ENCODE measurements around the gene SP1. TPM values are rescaled to one million over a fixed set of nuclear protein-coding genes. Genes with fewer than 3 reads are reported as not detected.
"Not testable (repeated sequence)": the region's sequence is repeated elsewhere in the genome, so short reads cannot be mapped to it uniquely, and the experiment has no call there.

Gene SP1
- total RNA-seq, 1 experiment from 2014 or later = 81.0 TPM

- peaks cover 8% of the 10 kb centered on the region for H3K36me3 ChIP-seq (ENCODE audit: control insufficient read depth, insufficient read depth, low read length)
- ATAC-seq = no peak
- no peak for DNase-seq (ENCODE audit: low read depth, low spot score)
- H3K27me3 ChIP-seq (ENCODE audit: control insufficient read depth, insufficient read depth, low read length) = no peaks in the 10 kb centered on the region
- POLR2A ChIA-PET = interaction anchor here (0.6 to 0.7 kb wide), 4 partner anchors 32 to 56 kb away, joined by 3 to 16 read pairs (median 5); no protein-coding TSS in a partner anchor
- in situ Hi-C loops (cut with HindIII; ENCODE audit: low pct_unique_long_range_greater_than_20kb, low sequenced_read_pairs) (no loop called here), intact Hi-C loops (cut with micrococcal nuclease; ENCODE audit: unreplicated experiment) (no loop called here)
- CTCF ChIA-PET = interaction anchor here (0.6 to 1.7 kb wide), 2 partner anchors 66 to 97 kb away, joined by 6 to 11 read pairs; partner anchors contain the start of gene AAAS
- H3K27ac ChIP-seq (ENCODE audit: low read length) = no peak overlapping the region
- H3K4me1 ChIP-seq (ENCODE audit: control insufficient read depth, insufficient read depth, low read length) = peaks cover 16% of the 10 kb centered on the region
- no TSS peak for BruUV-seq (replicated peaks)
- TF ChIP-seq, protein P1, sequence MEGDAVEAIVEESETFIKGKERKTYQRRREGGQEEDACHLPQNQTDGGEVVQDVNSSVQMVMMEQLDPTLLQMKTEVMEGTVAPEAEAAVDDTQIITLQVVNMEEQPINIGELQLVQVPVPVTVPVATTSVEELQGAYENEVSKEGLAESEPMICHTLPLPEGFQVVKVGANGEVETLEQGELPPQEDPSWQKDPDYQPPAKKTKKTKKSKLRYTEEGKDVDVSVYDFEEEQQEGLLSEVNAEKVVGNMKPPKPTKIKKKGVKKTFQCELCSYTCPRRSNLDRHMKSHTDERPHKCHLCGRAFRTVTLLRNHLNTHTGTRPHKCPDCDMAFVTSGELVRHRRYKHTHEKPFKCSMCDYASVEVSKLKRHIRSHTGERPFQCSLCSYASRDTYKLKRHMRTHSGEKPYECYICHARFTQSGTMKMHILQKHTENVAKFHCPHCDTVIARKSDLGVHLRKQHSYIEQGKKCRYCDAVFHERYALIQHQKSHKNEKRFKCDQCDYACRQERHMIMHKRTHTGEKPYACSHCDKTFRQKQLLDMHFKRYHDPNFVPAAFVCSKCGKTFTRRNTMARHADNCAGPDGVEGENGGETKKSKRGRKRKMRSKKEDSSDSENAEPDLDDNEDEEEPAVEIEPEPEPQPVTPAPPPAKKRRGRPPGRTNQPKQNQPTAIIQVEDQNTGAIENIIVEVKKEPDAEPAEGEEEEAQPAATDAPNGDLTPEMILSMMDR (IDR thresholded peaks at IDR 0.05) = no peak
- TF ChIP-seq SIN3A (IDR thresholded peaks at IDR 0.05; ENCODE audit: borderline replicate concordance, insufficient read depth, low read depth, low read length) = no peak
- TF ChIP-seq TCF7L2 (IDR thresholded peaks at IDR 0.05; ENCODE audit: low read depth, low read length) = no peak
- TF ChIP-seq POLR2AphosphoS5 (IDR thresholded peaks at IDR 0.05; ENCODE audit: low read depth, low read length) = no peak
- TF ChIP-seq, protein P2, sequence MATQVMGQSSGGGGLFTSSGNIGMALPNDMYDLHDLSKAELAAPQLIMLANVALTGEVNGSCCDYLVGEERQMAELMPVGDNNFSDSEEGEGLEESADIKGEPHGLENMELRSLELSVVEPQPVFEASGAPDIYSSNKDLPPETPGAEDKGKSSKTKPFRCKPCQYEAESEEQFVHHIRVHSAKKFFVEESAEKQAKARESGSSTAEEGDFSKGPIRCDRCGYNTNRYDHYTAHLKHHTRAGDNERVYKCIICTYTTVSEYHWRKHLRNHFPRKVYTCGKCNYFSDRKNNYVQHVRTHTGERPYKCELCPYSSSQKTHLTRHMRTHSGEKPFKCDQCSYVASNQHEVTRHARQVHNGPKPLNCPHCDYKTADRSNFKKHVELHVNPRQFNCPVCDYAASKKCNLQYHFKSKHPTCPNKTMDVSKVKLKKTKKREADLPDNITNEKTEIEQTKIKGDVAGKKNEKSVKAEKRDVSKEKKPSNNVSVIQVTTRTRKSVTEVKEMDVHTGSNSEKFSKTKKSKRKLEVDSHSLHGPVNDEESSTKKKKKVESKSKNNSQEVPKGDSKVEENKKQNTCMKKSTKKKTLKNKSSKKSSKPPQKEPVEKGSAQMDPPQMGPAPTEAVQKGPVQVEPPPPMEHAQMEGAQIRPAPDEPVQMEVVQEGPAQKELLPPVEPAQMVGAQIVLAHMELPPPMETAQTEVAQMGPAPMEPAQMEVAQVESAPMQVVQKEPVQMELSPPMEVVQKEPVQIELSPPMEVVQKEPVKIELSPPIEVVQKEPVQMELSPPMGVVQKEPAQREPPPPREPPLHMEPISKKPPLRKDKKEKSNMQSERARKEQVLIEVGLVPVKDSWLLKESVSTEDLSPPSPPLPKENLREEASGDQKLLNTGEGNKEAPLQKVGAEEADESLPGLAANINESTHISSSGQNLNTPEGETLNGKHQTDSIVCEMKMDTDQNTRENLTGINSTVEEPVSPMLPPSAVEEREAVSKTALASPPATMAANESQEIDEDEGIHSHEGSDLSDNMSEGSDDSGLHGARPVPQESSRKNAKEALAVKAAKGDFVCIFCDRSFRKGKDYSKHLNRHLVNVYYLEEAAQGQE (IDR thresholded peaks at IDR 0.05; ENCODE audit: insufficient read depth in 1 of 2, low read depth in 2 of 2, low read length in 1 of 2) = no peak
- H3K4me3 ChIP-seq (ENCODE audit: low read depth in 2 of 2, low read length in 2 of 2) = no peak overlapping the region
- H3K9me3 ChIP-seq (ENCODE audit: control insufficient read depth, insufficient read depth, low read depth, low read length) = no peaks in the 10 kb centered on the region
These were observed 38.2 kb downstream of the SP1 start for GRCh38 chr12:53418221-53418620.

GRCh38 chr12:53419756-53420155, 39.8 kb downstream of the SP1 start:
- no peaks in the 10 kb centered on the region for H3K27me3 ChIP-seq (ENCODE audit: control insufficient read depth, insufficient read depth, low read length)
- CTCF ChIA-PET = interaction anchor here (0.6 kb wide), 1 partner anchor 72 kb away, joined by 4 read pairs; no protein-coding TSS in a partner anchor
- peak overlapping the region in 1 of 2 experiments; percentile 46; a peak in 2 of 4 replicates for H3K4me3 ChIP-seq (ENCODE audit: low read depth in 2 of 2, low read length in 2 of 2)
- H3K9me3 ChIP-seq (ENCODE audit: control insufficient read depth, insufficient read depth, low read depth, low read length) = no peaks in the 10 kb centered on the region
- no peak for ATAC-seq
- intact Hi-C loops (cut with micrococcal nuclease; ENCODE audit: unreplicated experiment) (loop anchor here (2.0 kb wide), 2 partner anchors 67 to 93 kb away; no protein-coding TSS in a partner anchor), in situ Hi-C loops (cut with HindIII; ENCODE audit: low pct_unique_long_range_greater_than_20kb, low sequenced_read_pairs) (loop anchor here (5.0 kb wide), 1 partner anchor 62 kb away; no protein-coding TSS in a partner anchor)
- POLR2A ChIA-PET = interaction anchor here (0.6 kb wide), 2 partner anchors 8 to 64 kb away, joined by 3 read pairs; no protein-coding TSS in a partner anchor
- no TSS peak for BruUV-seq (replicated peaks)
- peaks cover 16% of the 10 kb centered on the region for H3K4me1 ChIP-seq (ENCODE audit: control insufficient read depth, insufficient read depth, low read length)
- no peaks in the 10 kb centered on the region for H3K36me3 ChIP-seq (ENCODE audit: control insufficient read depth, insufficient read depth, low read length)
- no peak for TF ChIP-seq POLR2AphosphoS5 (IDR thresholded peaks at IDR 0.05; ENCODE audit: low read depth, low read length)
- TF ChIP-seq TCF7L2 (IDR thresholded peaks at IDR 0.05; ENCODE audit: low read depth, low read length) = no peak
- no peak for TF ChIP-seq SIN3A (IDR thresholded peaks at IDR 0.05; ENCODE audit: borderline replicate concordance, insufficient read depth, low read depth, low read length)
- TF ChIP-seq, protein P2 (IDR thresholded peaks at IDR 0.05; ENCODE audit: insufficient read depth in 1 of 2, low read depth in 2 of 2, low read length in 1 of 2) = no peak
- TF ChIP-seq, protein P1 (IDR thresholded peaks at IDR 0.05) = no peak
- DNase-seq (ENCODE audit: low read depth, low spot score) = no peak
- H3K27ac ChIP-seq (ENCODE audit: low read length) = peak overlapping the region; percentile 93

DNA sequence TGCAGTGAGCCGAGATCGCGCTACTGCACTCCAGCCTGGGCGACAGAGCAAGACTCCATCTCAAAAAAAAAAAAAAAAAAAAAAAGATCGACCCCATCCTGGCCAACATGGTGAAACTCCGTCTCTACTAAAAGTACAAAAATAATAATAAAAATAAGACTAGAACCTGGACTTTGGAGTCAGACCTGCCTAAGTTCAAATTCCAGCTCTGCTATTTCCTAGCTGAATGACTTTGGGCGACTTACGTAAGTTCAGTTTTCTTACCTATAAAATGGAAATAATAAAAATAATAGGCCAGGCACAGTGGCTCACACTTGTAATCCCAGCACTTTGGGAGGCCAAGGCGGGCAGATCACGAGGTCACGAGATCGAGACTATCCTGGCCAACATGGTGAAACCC, 42.3 kb downstream of the SP1 start:
- POLR2A ChIA-PET = interaction anchor here (0.7 kb wide), 1 partner anchor 71 kb away, joined by 8 read pairs; no protein-coding TSS in a partner anchor
- H3K4me1 ChIP-seq (ENCODE audit: control insufficient read depth, insufficient read depth, low read length) = peaks cover 10% of the 10 kb centered on the region
- H3K4me3 ChIP-seq (ENCODE audit: low read depth in 2 of 2, low read length in 2 of 2); BruUV-seq (replicated peaks); H3K27ac ChIP-seq (ENCODE audit: low read length); H3K9me3 ChIP-seq (ENCODE audit: control insufficient read depth, insufficient read depth, low read depth, low read length); ATAC-seq; H3K36me3 ChIP-seq (ENCODE audit: control insufficient read depth, insufficient read depth, low read length); H3K27me3 ChIP-seq (ENCODE audit: control insufficient read depth, insufficient read depth, low read length); intact Hi-C loops (cut with micrococcal nuclease; ENCODE audit: unreplicated experiment); DNase-seq (ENCODE audit: low read depth, low spot score): not testable (repeated sequence)
- CTCF ChIA-PET = interaction anchor here (0.7 to 2.5 kb wide), 4 partner anchors 12 to 98 kb away, joined by 5 to 36 read pairs (median 18); no protein-coding TSS in a partner anchor
- in situ Hi-C loops (cut with HindIII; ENCODE audit: low pct_unique_long_range_greater_than_20kb, low sequenced_read_pairs) = loop anchor here (5.0 kb wide), 1 partner anchor 65 kb away; no protein-coding TSS in a partner anchor
